CD14-positive monocyte (primary cell): ENCODE data around the gene TEX51. TPM values are rescaled to one million over a fixed set of nuclear protein-coding genes. Genes with fewer than 3 reads are reported as not detected.

Experiments used
- DNase-seq, 3 donors: peaks; one replicate each; pipeline ENCODE4 v3.0.0-alpha.2; 2011 to 2022
- H2AFZ ChIP-seq: 2 replicates; pipeline ENCODE4 v1.6.0; 2012; ENCODE audit warnings: mild to moderate bottlenecking, low read depth, low read length, inconsistent platforms; ENCODE audit not compliant: insufficient read depth, poor library complexity, severe bottlenecking
- H3K27ac ChIP-seq, 2 donors: 1 replicate in 1 of 2; 2 replicates in 1 of 2; pipeline ENCODE4 v1.5.1; 2012 to 2013; ENCODE audit warnings: low read length in 2 of 2, control low read depth in 1 of 2, inconsistent platforms in 1 of 2, low read depth in 1 of 2, mild to moderate bottlenecking in 1 of 2
- H3K27me3 ChIP-seq, 2 donors: one replicate each; pipeline versions ENCODE4 v1.6.0 to v1.6.1; 2011 to 2013; ENCODE audit warnings: low read length in 2 of 2; ENCODE audit not compliant: control insufficient read depth in 2 of 2, insufficient read depth in 2 of 2
- H3K36me3 ChIP-seq, 2 donors: replicated peaks in 1 of 2; 1 replicate in 1 of 2; 2 replicates in 1 of 2; pipeline versions ENCODE4 v1.5.1 to v1.6.1; 2012 to 2013; ENCODE audit warnings: low read length in 2 of 2, control low read depth in 1 of 2, inconsistent platforms in 1 of 2, mild to moderate bottlenecking in 1 of 2; ENCODE audit not compliant: insufficient read depth in 2 of 2, control insufficient read depth in 1 of 2
- H3K4me1 ChIP-seq, 2 donors: 1 replicate in 1 of 2; 2 replicates in 1 of 2; pipeline versions ENCODE4 v1.5.1 to v1.6.1; 2012 to 2013; ENCODE audit warnings: low read length in 2 of 2, control low read depth in 1 of 2, inconsistent platforms in 1 of 2, mild to moderate bottlenecking in 1 of 2, moderate library complexity in 1 of 2; ENCODE audit not compliant: insufficient read depth in 2 of 2, control insufficient read depth in 1 of 2
- H3K4me2 ChIP-seq: replicated peaks from 2 replicates; pipeline ENCODE3; 2012; ENCODE audit warnings: low read length, moderate library complexity, mild to moderate bottlenecking; ENCODE audit not compliant: poor library complexity, severe bottlenecking; ENCODE audit errors: extremely low read depth
- H3K4me3 ChIP-seq, 3 experiments: fragments of 200-600 bp in 1 of 3; sonication (generic) in 1 of 3; replicated peaks in 1 of 3; 1 replicate in 2 of 3; 2 replicates in 1 of 3; pipeline ENCODE4 v1.5.1; 2011 to 2013; ENCODE audit warnings: low read length in 3 of 3, mild to moderate bottlenecking in 3 of 3, control low read depth in 2 of 3, low read depth in 2 of 3, inconsistent platforms in 1 of 3, moderate library complexity in 1 of 3
- H3K79me2 ChIP-seq: 2 replicates; pipeline ENCODE4 v1.6.0; 2012; ENCODE audit warnings: mild to moderate bottlenecking, control low read depth, inconsistent platforms, low read length, moderate library complexity; ENCODE audit not compliant: insufficient read depth
- H3K9ac ChIP-seq: 2 replicates; pipeline ENCODE4 v1.6.0; 2017; ENCODE audit warnings: low read length, mild to moderate bottlenecking; ENCODE audit not compliant: insufficient read depth, poor library complexity, severe bottlenecking
- H3K9me3 ChIP-seq, 2 donors: replicated peaks in 1 of 2; 1 replicate in 1 of 2; 2 replicates in 1 of 2; pipeline versions ENCODE4 v1.5.1 to v1.6.1; 2012 to 2013; ENCODE audit warnings: low read length in 2 of 2, control low read depth in 1 of 2; ENCODE audit not compliant: control insufficient read depth in 1 of 2, insufficient read depth in 1 of 2
- H4K20me1 ChIP-seq: 2 replicates; pipeline ENCODE4 v1.6.0; 2012; ENCODE audit warnings: mild to moderate bottlenecking, low read length, control low read depth, moderate library complexity; ENCODE audit not compliant: insufficient read depth
- H3K27ac Mint-ChIP-seq, 7 donors: one replicate each; pipeline ENCODE4 v1.8.0; 2020; ENCODE audit warnings: mild to moderate bottlenecking in 7 of 7, mixed read lengths in 7 of 7, moderate library complexity in 6 of 7, inconsistent platforms in 2 of 7
- H3K27me3 Mint-ChIP-seq, 3 donors: one replicate each; pipeline ENCODE4 v1.8.0; 2021 to 2022; ENCODE audit warnings: low read depth in 3 of 3, mild to moderate bottlenecking in 3 of 3, mixed read lengths in 3 of 3, moderate library complexity in 3 of 3, inconsistent platforms in 1 of 3
- H3K36me3 Mint-ChIP-seq, 2 donors: one replicate each; pipeline ENCODE4 v1.8.0; 2020; ENCODE audit warnings: mixed read lengths in 2 of 2, inconsistent platforms in 1 of 2, mild to moderate bottlenecking in 1 of 2
- H3K4me1 Mint-ChIP-seq: one replicate; pipeline ENCODE4 v1.8.0; 2020; ENCODE audit warnings: mild to moderate bottlenecking, mixed read lengths
- H3K4me3 Mint-ChIP-seq, 2 donors: one replicate each; pipeline ENCODE4 v1.8.0; 2020; ENCODE audit warnings: mild to moderate bottlenecking in 2 of 2, mixed read lengths in 2 of 2, moderate library complexity in 1 of 2
- H3K9me3 Mint-ChIP-seq, 7 donors: one replicate each; pipeline ENCODE4 v1.8.0; 2020 to 2022; ENCODE audit warnings: mixed read lengths in 7 of 7, mild to moderate bottlenecking in 6 of 7, moderate library complexity in 6 of 7, inconsistent platforms in 2 of 7
- WGBS: methylation state at CpG from one replicate; pipeline ENCODE4 v1.1.5; 2013; ENCODE audit warnings: missing lambda C conversion rate; ENCODE audit not compliant: insufficient coverage; 5-methylcytosine and 5-hydroxymethylcytosine counted together
- intact Hi-C, 2 donors: fragments of 100-400 bp; cut with micrococcal nuclease; formaldehyde crosslinking; loops; one replicate each; pipeline versions ENCODE4 v1.15.0 to v1.15.1; 2023
- polyA plus RNA-seq, 3 donors: library from polyadenylated mRNA; depleted of rRNA in 1 of 3; unstranded in 2 of 3; stranded (reverse) in 1 of 3; fragments of 300-500 nt in 2 of 3; fragments of >200 nt in 1 of 3; fragmentation: Illumina TruSeq in 2 of 3; gene quantifications; 1 replicate in 2 of 3; 2 replicates in 1 of 3; pipeline ENCODE4 v1.2.3, GENCODE V29; 2012 to 2021
- TF ChIP-seq, protein P1 (sequence below): fragments of 200-600 bp; IDR thresholded peaks from one replicate; pipeline ENCODE4 v1.8.0; 2022; ENCODE audit warnings: antibody characterized with exemption, mild to moderate bottlenecking

Gene TEX51
- polyA plus RNA-seq, 3 donors: not detected

- Histone ChIP-seq H3K4me3 (no peak overlapping the region), H3K27me3 (no peaks in the 10 kb centered on the region), H3K36me3 (no peaks in the 10 kb centered on the region), H4K20me1 (no peaks in the 10 kb centered on the region), H3K79me2 (no peaks in the 10 kb centered on the region), H3K4me1 (no peaks in the 10 kb centered on the region), H2AFZ (no peak overlapping the region), H3K27ac (no peak overlapping the region), H3K4me2 (no peak overlapping the region), H3K9me3 (peaks cover 0 to 15% of the 10 kb centered on the region in 2 donors), H3K9ac (no peak overlapping the region)
- intact Hi-C loops: no loop called here
- Mint-ChIP-seq H3K27me3 (peaks cover 3 to 11% (median 7%) of the 10 kb centered on the region in 3 donors), H3K27ac (no peak overlapping the region), H3K4me3 (no peak overlapping the region), H3K36me3 (no peaks in the 10 kb centered on the region), H3K9me3 (peaks cover 4 to 26% (median 16%) of the 10 kb centered on the region in 7 donors), H3K4me1 (no peaks in the 10 kb centered on the region)
- no peak for DNase-seq
- WGBS: 100% methylated on average over 2 of the region's 2 CpGs
- TF ChIP-seq, protein P1, sequence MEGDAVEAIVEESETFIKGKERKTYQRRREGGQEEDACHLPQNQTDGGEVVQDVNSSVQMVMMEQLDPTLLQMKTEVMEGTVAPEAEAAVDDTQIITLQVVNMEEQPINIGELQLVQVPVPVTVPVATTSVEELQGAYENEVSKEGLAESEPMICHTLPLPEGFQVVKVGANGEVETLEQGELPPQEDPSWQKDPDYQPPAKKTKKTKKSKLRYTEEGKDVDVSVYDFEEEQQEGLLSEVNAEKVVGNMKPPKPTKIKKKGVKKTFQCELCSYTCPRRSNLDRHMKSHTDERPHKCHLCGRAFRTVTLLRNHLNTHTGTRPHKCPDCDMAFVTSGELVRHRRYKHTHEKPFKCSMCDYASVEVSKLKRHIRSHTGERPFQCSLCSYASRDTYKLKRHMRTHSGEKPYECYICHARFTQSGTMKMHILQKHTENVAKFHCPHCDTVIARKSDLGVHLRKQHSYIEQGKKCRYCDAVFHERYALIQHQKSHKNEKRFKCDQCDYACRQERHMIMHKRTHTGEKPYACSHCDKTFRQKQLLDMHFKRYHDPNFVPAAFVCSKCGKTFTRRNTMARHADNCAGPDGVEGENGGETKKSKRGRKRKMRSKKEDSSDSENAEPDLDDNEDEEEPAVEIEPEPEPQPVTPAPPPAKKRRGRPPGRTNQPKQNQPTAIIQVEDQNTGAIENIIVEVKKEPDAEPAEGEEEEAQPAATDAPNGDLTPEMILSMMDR: no peak
Measured at GRCh38 chr2:126901459-126901858, 2.8 kb downstream of the TEX51 start.

DNA sequence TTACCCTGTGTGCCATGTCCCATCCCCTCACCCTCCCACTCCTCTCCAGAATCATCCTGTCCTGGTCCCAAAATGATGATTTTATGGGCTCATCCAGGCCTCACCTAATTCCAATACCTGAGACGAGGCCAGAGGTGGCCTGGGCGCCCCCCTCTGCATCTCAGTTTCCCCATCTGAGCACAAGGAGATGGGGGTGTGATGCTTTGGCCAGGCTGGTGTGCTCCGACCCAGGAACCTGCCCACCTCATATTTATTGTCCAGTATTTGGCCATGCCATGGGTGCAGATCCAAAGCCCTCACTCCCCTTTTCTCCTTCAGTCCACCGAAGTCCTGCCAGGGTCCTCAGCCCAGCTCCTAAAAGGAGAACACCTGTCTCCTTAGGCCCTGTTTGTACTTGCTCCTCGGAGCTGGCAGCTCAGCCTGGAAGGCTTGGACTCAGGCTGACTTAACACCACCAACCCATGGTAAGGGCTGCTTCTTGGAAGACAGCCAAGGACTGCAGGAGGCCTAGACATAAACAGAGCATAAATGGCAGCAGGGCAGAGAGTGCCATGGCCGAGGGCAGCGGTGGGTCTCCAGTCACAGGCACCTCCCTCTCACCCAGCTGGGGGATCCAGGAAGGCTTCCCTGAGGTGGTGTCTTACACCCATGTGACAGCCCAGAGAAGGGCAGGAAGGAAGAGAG, 3.6 kb downstream of the TEX51 start:
- Histone ChIP-seq H4K20me1 (no peaks in the 10 kb centered on the region), H2AFZ (no peak overlapping the region), H3K4me1 (no peaks in the 10 kb centered on the region), H3K27ac (no peak overlapping the region), H3K36me3 (no peaks in the 10 kb centered on the region), H3K79me2 (no peaks in the 10 kb centered on the region), H3K27me3 (no peaks in the 10 kb centered on the region), H3K9me3 (peaks cover 0 to 15% of the 10 kb centered on the region in 2 donors), H3K4me3 (no peak overlapping the region), H3K4me2 (no peak overlapping the region), H3K9ac (no peak overlapping the region)
- H3K4me1 Mint-ChIP-seq: no peaks in the 10 kb centered on the region
- peaks cover 4 to 26% (median 13%) of the 10 kb centered on the region in 7 donors for H3K9me3 Mint-ChIP-seq
- intact Hi-C loops: no loop called here
- TF ChIP-seq, protein P1: no peak
- no peaks in the 10 kb centered on the region for H3K36me3 Mint-ChIP-seq
- 100% methylated on average over 3 of the region's 7 CpGs for WGBS
- no peak overlapping the region for H3K27ac Mint-ChIP-seq
- no peak overlapping the region for H3K4me3 Mint-ChIP-seq
- no peak for DNase-seq
- H3K27me3 Mint-ChIP-seq: peaks cover 0 to 11% (median 7%) of the 10 kb centered on the region in 3 donors
